ENCODE measurements around the gene ANXA11.
A peak's percentile ranks its signal among the peaks of the same experiment; 100 is the strongest.
"Not testable (repeated sequence)": the region's sequence is repeated elsewhere in the genome, so short reads cannot be mapped to it uniquely, and the experiment has no call there.

Gene ANXA11

DNA sequence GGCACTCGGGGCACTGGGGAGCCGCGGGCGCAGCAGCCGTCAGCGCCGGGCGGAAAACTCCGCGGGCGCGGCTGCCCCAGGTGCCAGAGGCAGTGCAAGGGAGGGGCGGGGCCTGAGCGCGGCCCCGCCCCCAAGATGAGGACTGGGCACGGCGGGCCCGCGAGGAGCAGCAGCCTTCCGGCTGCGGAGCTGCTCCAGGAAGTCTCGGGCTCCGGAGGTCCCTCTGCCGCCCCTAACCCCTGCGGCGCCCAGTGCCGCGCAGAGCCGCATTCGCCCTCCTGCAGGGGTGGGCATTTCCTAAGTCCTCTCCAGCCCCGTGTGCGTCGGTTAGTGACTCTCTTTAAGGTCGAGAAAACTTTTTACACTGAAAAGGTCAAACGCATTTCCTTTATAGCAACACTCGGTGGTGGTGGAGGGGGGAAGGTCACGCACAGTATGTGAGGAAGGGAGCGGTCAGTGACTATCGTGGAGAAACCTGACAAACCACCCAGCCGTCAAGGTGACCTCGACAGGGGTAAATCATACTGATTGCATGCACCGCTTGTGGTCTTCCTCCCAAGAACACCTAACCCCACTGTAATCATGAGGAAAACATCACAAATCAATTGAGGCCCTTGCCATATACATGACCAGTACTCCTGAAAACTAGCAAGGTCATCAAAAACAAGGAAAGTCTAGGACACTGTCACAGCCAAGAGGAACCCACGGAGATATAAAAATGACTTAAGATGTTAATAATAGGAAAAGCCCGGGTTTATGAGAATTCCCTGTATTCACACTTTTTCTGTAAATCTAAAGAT is at the start of gene ANXA11:
Gene ANXA11 (minus strand): TSS at position 61 of the 800 bp plus-strand sequence. CDS start 32,676 bp downstream, outside the sequence.
- TF ChIP-seq, protein P1, sequence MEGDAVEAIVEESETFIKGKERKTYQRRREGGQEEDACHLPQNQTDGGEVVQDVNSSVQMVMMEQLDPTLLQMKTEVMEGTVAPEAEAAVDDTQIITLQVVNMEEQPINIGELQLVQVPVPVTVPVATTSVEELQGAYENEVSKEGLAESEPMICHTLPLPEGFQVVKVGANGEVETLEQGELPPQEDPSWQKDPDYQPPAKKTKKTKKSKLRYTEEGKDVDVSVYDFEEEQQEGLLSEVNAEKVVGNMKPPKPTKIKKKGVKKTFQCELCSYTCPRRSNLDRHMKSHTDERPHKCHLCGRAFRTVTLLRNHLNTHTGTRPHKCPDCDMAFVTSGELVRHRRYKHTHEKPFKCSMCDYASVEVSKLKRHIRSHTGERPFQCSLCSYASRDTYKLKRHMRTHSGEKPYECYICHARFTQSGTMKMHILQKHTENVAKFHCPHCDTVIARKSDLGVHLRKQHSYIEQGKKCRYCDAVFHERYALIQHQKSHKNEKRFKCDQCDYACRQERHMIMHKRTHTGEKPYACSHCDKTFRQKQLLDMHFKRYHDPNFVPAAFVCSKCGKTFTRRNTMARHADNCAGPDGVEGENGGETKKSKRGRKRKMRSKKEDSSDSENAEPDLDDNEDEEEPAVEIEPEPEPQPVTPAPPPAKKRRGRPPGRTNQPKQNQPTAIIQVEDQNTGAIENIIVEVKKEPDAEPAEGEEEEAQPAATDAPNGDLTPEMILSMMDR (IDR thresholded peaks at IDR 0.05; ENCODE audit: insufficient read depth, missing control alignments) = no peak
- no peak for FAIRE-seq

DNA sequence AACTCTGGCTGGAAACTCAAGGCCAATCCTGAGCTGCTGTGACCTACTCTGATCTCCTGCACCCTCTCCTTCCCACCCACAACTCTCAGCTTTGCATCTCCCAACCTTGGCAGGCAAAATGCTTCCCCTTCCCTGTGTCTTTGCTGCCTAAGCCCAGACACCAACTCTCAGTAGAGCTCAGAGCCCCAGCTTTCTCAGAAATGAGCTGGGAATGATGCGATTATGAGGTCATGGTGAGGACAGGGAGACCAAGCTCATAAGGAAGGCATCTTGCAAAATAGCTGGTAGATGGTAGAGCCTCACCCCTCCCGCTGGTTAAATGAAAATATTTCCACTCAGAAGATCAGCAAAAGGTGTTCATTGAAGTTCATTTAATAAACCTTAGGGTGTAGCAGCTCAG is 49.4 kb upstream of the ANXA11 start:
- FAIRE-seq; DNase-seq (ENCODE audit: insufficient read length, low spot score): not testable (repeated sequence)

More for the DNA sequence above, at the start of gene ANXA11:
- peak; percentile 67 for DNase-seq (ENCODE audit: insufficient read length, low spot score)

GRCh38 chr10:80253963-80254271 is 48.6 kb upstream of the ANXA11 start:
- FAIRE-seq; DNase-seq (ENCODE audit: insufficient read length, low spot score): not testable (repeated sequence)

- FAIRE-seq = no peak
- TF ChIP-seq, protein P1 (IDR thresholded peaks at IDR 0.05; ENCODE audit: insufficient read depth, missing control alignments) = no peak
- no peak for DNase-seq (ENCODE audit: insufficient read length, low spot score)
Observed at GRCh38 chr10:80253266-80253962, 48.1 kb upstream of the ANXA11 start.

GRCh38 chr10:80252296-80252887 is 47.1 kb upstream of the ANXA11 start:
- DNase-seq (ENCODE audit: insufficient read length, low spot score) = no peak
- TF ChIP-seq, protein P1 (IDR thresholded peaks at IDR 0.05; ENCODE audit: insufficient read depth, missing control alignments) = no peak
- FAIRE-seq = no peak

GRCh38 chr10:80251703-80252280 is 46.5 kb upstream of the ANXA11 start:
- not testable (repeated sequence) for DNase-seq (ENCODE audit: insufficient read length, low spot score); FAIRE-seq

DNA sequence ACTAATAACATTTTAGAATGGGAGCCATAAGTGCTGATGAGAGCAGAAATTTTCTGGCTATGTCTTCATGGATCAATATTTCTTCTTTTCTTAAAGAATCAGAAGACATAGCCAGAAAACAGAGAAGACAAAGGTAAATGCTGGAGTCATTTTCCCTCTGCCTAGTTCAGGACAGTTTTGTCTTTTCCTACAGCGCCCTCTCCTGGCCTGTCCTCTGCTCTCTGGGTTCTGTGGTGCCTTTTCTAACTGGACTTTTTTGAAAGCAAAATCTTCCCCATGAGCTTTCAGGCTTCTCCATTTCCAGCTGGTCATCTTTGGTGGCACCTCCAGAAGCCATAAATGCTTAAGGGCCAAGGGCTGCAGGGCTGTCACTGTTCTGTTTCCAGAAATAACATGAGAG is 45.1 kb upstream of the ANXA11 start:
- FAIRE-seq; DNase-seq (ENCODE audit: insufficient read length, low spot score): not testable (repeated sequence)

DNA sequence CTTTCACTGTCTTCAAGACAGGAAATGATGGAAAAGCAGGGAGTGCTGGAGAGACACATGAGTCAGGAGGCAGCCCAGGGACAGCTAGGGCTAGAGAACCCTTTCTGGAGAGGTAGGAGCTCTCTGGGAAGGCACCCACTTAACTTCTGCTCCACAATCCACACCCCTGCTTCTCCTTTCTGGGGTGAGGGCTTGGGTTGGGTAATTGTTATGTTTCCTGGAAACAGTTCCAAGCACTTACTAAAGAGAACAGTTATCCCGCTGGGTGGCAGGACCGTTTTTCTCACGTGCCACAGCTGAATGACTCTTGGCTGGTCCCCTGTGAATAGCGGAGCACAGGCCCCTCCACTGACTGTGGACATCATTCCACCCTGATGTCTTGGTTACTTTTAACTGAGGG is 44.6 kb upstream of the ANXA11 start:
- not testable (repeated sequence) for FAIRE-seq; DNase-seq (ENCODE audit: insufficient read length, low spot score)

DNA sequence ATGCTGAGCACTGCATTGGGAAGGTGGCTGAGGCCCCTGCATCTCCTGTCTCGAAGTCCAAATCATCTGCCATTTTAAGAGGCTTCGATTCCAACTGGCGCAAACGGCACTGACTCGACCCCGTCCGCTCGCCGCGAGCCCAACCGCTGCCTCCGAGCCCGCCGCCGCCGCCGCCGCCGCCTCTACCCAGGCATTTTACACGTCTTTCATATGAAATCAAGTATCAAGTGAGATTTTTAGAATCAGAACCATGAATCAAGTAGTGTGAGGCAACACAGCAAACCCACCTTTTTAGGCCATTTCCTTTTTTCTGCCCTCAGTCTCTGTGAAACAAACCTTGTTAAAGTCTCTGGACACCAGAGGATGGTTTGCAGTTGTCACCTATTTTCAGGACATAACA is 42.3 kb upstream of the ANXA11 start:
- DNase-seq (ENCODE audit: insufficient read length, low spot score); FAIRE-seq: not testable (repeated sequence)

GRCh38 chr10:80244371-80244770 is 39.0 kb upstream of the ANXA11 start:
- not testable (repeated sequence) for FAIRE-seq; DNase-seq (ENCODE audit: insufficient read length, low spot score)

- FAIRE-seq; DNase-seq (ENCODE audit: insufficient read length, low spot score): not testable (repeated sequence)
Observed at GRCh38 chr10:80242341-80242740, 37.0 kb upstream of the ANXA11 start.

- FAIRE-seq; DNase-seq (ENCODE audit: insufficient read length, low spot score): not testable (repeated sequence)
Observed at GRCh38 chr10:80236457-80236856, 31.1 kb upstream of the ANXA11 start.

DNA sequence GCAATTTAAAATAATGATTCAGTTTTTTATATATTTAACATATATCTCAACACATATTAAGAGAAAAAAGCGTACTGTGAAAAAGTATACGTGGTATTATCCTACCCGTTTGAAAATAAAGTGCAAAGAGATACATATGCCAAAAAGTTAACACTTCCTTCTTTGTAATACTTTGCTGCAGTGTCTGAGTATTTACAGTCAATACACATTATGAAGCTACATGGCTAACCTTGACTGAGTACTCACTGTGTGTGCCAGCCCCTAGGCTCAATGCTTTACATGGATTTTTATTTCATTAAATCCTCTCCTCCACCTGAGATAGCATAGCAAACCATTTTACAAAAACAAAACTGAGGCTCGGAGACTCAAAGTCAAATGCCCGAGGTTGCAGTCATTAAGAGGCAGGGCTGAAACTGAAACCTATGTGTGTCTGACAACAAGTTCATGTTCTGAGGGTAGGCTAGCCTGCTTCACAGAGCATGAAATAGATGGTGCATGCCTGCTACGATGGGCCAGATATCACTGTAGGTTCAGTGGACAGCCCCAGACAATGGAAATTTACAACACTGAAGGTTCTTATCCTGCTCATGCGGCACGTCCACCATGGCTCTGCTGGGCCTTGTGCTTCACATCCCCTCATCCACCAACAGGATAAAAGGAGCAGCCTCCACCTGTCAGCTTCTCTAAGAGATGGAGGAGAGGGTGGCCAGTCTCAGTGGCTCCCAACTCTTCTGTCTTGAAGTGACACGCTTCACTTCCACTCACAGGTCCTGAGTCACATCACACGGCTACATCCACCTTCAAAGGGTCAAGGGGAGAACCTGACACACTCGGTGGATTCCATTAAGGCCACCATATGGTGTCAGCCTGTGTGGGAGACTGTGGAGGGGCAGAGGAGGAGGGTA is 29.2 kb upstream of the ANXA11 start:
- not testable (repeated sequence) for DNase-seq (ENCODE audit: insufficient read length, low spot score); FAIRE-seq

DNA sequence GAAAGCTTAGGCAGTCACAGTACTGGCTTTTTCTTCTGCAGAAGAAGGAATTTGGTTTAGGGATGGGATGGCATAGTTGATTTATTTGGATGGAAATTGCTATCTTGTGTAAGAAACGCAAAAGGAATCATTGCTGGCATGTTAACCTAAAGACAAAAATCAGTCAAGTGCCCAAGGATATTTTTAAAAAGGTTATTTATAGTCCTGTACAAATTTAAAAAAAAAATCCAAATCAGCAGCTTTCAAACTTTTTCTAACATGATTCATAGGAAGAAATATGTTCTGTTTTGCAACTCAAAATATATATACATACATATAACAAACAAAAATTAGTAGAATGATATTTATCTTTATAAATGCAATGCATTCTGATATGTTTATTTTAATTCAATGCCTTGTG is 28.5 kb upstream of the ANXA11 start:
- FAIRE-seq; DNase-seq (ENCODE audit: insufficient read length, low spot score): not testable (repeated sequence)

DNA sequence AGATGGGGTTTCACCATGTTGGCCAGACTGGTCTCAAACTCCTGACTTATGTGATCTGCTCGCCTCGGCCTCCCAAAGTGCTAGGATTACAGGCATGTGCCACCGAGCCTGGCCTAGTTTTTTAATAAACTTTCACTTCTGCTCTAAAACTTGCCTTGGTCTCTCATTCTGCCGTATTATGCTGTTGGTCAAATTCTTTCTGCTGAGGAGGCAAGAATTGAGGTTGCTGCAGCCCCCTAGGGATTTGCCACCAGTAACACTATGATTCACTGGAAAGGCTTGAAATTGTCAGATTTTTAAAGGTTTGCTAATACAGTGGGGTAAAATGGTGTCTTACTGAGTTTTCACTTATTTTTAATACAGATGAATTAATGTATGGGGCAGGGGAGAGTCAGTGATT is 21.4 kb upstream of the ANXA11 start:
- not testable (repeated sequence) for DNase-seq (ENCODE audit: insufficient read length, low spot score); FAIRE-seq
